Activated CD8-positive, alpha-beta T cell treated with anti-CD3 and anti-CD28 coated beads, Interleukin-2, amount 10 ng/mL, durations not matched to agents 7 days and 5 days (primary cell): ENCODE measurements around the gene FXR1. TPM values are rescaled to one million over a fixed set of nuclear protein-coding genes. Genes with fewer than 3 reads are reported as not detected.
A peak's percentile ranks its signal among the peaks of the same experiment; 100 is the strongest.

ENCODE experiments used
- ATAC-seq: fragments of 150-1000 bp; cut with Tn5 transposase; one replicate; pipeline ENCODE4 v1.10.0; 2021; ENCODE audit warnings: moderate library complexity
- CTCF ChIA-PET: fragments of 350-600 bp; sonication (Branson Sonifier 250); formaldehyde crosslinking; loops from one replicate; lab custom pipeline; 2021; ENCODE audit warnings: antibody characterized with exemption; lab: Charles Lee
- POLR2A ChIA-PET: fragments of 350-600 bp; sonication (Branson Sonifier 250); formaldehyde crosslinking; loops from one replicate; lab custom pipeline; 2021; ENCODE audit warnings: antibody characterized with exemption; lab: Charles Lee
- DNase-seq: peaks from one replicate; pipeline ENCODE4 v3.0.0-alpha.2; 2020
- H3K27ac Mint-ChIP-seq: one replicate; pipeline ENCODE4 v1.8.0; 2021; ENCODE audit warnings: mild to moderate bottlenecking, mixed read lengths
- H3K27me3 Mint-ChIP-seq: one replicate; pipeline ENCODE4 v1.8.0; 2021; ENCODE audit warnings: low read depth, mixed read lengths
- H3K36me3 Mint-ChIP-seq: one replicate; pipeline ENCODE4 v1.8.0; 2021; ENCODE audit warnings: low read depth, mixed read lengths
- H3K4me1 Mint-ChIP-seq: one replicate; pipeline ENCODE4 v1.8.0; 2021; ENCODE audit warnings: low read depth, mixed read lengths
- H3K4me3 Mint-ChIP-seq: one replicate; pipeline ENCODE4 v1.8.0; 2021; ENCODE audit warnings: mild to moderate bottlenecking, mixed read lengths
- H3K9me3 Mint-ChIP-seq: one replicate; pipeline ENCODE4 v1.8.0; 2022; ENCODE audit warnings: mixed read lengths; ENCODE audit not compliant: insufficient read depth
- total RNA-seq, 2 experiments: library from RNA; stranded (reverse); gene quantifications; one replicate each; pipeline ENCODE4 v1.2.3, GENCODE V29; 2021

Gene FXR1
- total RNA-seq, 2 experiments from 2014 or later = 120 to 134 TPM

- no peaks in the 10 kb centered on the region for H3K27me3 Mint-ChIP-seq
- ChIA-PET POLR2A (interaction anchor here (1.4 kb wide), 1 partner anchor 1348 kb away, joined by 3 read pairs; the partner anchor contains the start of gene ACTL6A), CTCF (no interaction called here)
- H3K36me3 Mint-ChIP-seq = peaks cover 18% of the 10 kb centered on the region
- H3K9me3 Mint-ChIP-seq = peaks cover 3% of the 10 kb centered on the region
- no peak overlapping the region for H3K4me3 Mint-ChIP-seq
- ATAC-seq (no peak), DNase-seq (no peak)
- H3K4me1 Mint-ChIP-seq = peaks cover 34% of the 10 kb centered on the region
- no peak overlapping the region for H3K27ac Mint-ChIP-seq
Measured at GRCh38 chr3:180910823-180911222, 1.6 kb upstream of the FXR1 start.

- Mint-ChIP-seq H3K27me3 (no peaks in the 10 kb centered on the region), H3K4me1 (peaks cover 40% of the 10 kb centered on the region), H3K36me3 (peaks cover 23% of the 10 kb centered on the region), H3K27ac (peak overlapping the region; percentile 94), H3K4me3 (peak overlapping the region; percentile 93), H3K9me3 (no peaks in the 10 kb centered on the region)
- DNase-seq (no peak), ATAC-seq (no peak)
- ChIA-PET POLR2A (interaction anchor here (1.1 to 2.7 kb wide), 7 partner anchors 11 to 1349 kb away, joined by 3 to 15 read pairs (median 3); partner anchors contain the start of genes ACTL6A, DNAJC19 and TTC14), CTCF (interaction anchor here (0.7 to 2.0 kb wide), 6 partner anchors 9 to 309 kb away, joined by 3 to 7 read pairs (median 6); partner anchors contain the start of gene TTC14)
Measured at GRCh38 chr3:180911876-180912303, 580 bp upstream of the FXR1 start.

GRCh38 chr3:180913581-180914404, 1.3 kb downstream of the FXR1 start:
- Mint-ChIP-seq H3K27me3 (no peaks in the 10 kb centered on the region), H3K4me1 (peaks cover 51% of the 10 kb centered on the region), H3K4me3 (peak overlapping the region; percentile 93), H3K36me3 (peaks cover 33% of the 10 kb centered on the region), H3K9me3 (no peaks in the 10 kb centered on the region), H3K27ac (peak overlapping the region; percentile 94)
- ATAC-seq = no peak
- ChIA-PET POLR2A (interaction anchor here (1.0 to 2.7 kb wide), 4 partner anchors 10 to 312 kb away, joined by 3 to 15 read pairs (median 6); partner anchors contain the start of genes DNAJC19 and TTC14), CTCF (interaction anchor here (1.5 to 2.0 kb wide), 2 partner anchors 11 to 62 kb away, joined by 5 to 7 read pairs; no protein-coding TSS in a partner anchor)
- no peak for DNase-seq

- ATAC-seq (no peak), DNase-seq (no peak)
- peaks cover 48% of the 10 kb centered on the region for H3K4me1 Mint-ChIP-seq
- H3K36me3 Mint-ChIP-seq = peaks cover 48% of the 10 kb centered on the region
- POLR2A ChIA-PET = no interaction called here
- no peak overlapping the region for H3K4me3 Mint-ChIP-seq
- CTCF ChIA-PET = interaction anchor here (1.5 kb wide), 1 partner anchor 16 kb away, joined by 3 read pairs; no protein-coding TSS in a partner anchor
- no peaks in the 10 kb centered on the region for H3K27me3 Mint-ChIP-seq
- no peaks in the 10 kb centered on the region for H3K9me3 Mint-ChIP-seq
- no peak overlapping the region for H3K27ac Mint-ChIP-seq
Measured at GRCh38 chr3:180918542-180918941, 6.1 kb downstream of the FXR1 start.

GRCh38 chr3:180922242-180922641, 9.8 kb downstream of the FXR1 start:
- POLR2A ChIA-PET = no interaction called here
- Mint-ChIP-seq H3K27ac (no peak overlapping the region), H3K4me1 (peaks cover 26% of the 10 kb centered on the region), H3K9me3 (no peaks in the 10 kb centered on the region), H3K4me3 (no peak overlapping the region), H3K27me3 (no peaks in the 10 kb centered on the region), H3K36me3 (peaks cover 29% of the 10 kb centered on the region)
- DNase-seq (no peak), ATAC-seq (no peak)
- CTCF ChIA-PET = no interaction called here

- DNase-seq (no peak), ATAC-seq (no peak)
- Mint-ChIP-seq H3K4me1 (peaks cover 24% of the 10 kb centered on the region), H3K9me3 (no peaks in the 10 kb centered on the region), H3K4me3 (no peak overlapping the region), H3K27me3 (no peaks in the 10 kb centered on the region), H3K27ac (no peak overlapping the region), H3K36me3 (peaks cover 26% of the 10 kb centered on the region)
- CTCF ChIA-PET = no interaction called here
- POLR2A ChIA-PET = no interaction called here
Measured at GRCh38 chr3:180923561-180923960, 11.1 kb downstream of the FXR1 start.

- Mint-ChIP-seq H3K27me3 (no peaks in the 10 kb centered on the region), H3K36me3 (peaks cover 27% of the 10 kb centered on the region), H3K27ac (no peak overlapping the region), H3K4me3 (no peak overlapping the region), H3K4me1 (peaks cover 19% of the 10 kb centered on the region), H3K9me3 (no peaks in the 10 kb centered on the region)
- CTCF ChIA-PET = interaction anchor here (1.1 kb wide), 1 partner anchor 14 kb away, joined by 4 read pairs; the partner anchor contains the start of gene FXR1
- ATAC-seq (no peak), DNase-seq (no peak)
- POLR2A ChIA-PET = no interaction called here
Measured at GRCh38 chr3:180926526-180926925, 14.1 kb downstream of the FXR1 start.

GRCh38 chr3:180929376-180929775, 16.9 kb downstream of the FXR1 start:
- POLR2A ChIA-PET = no interaction called here
- CTCF ChIA-PET = no interaction called here
- Mint-ChIP-seq H3K27ac (no peak overlapping the region), H3K4me1 (peaks cover 21% of the 10 kb centered on the region), H3K4me3 (no peak overlapping the region), H3K9me3 (no peaks in the 10 kb centered on the region), H3K27me3 (no peaks in the 10 kb centered on the region), H3K36me3 (peaks cover 22% of the 10 kb centered on the region)
- ATAC-seq (no peak), DNase-seq (no peak)

- DNase-seq (no peak), ATAC-seq (no peak)
- H3K36me3 Mint-ChIP-seq = peaks cover 31% of the 10 kb centered on the region
- no peak overlapping the region for H3K4me3 Mint-ChIP-seq
- H3K27me3 Mint-ChIP-seq = no peaks in the 10 kb centered on the region
- peaks cover 21% of the 10 kb centered on the region for H3K4me1 Mint-ChIP-seq
- POLR2A ChIA-PET = no interaction called here
- H3K9me3 Mint-ChIP-seq = no peaks in the 10 kb centered on the region
- H3K27ac Mint-ChIP-seq = no peak overlapping the region
- CTCF ChIA-PET = no interaction called here
Measured at GRCh38 chr3:180930526-180930925, 18.1 kb downstream of the FXR1 start.

GRCh38 chr3:180932819-180933218, 20.3 kb downstream of the FXR1 start:
- H3K9me3 Mint-ChIP-seq = no peaks in the 10 kb centered on the region
- CTCF ChIA-PET = no interaction called here
- POLR2A ChIA-PET = no interaction called here

GRCh38 chr3:180934638-180935037, 22.2 kb downstream of the FXR1 start:
- ChIA-PET POLR2A (interaction anchor here (0.8 to 1.3 kb wide), 2 partner anchors 22 to 333 kb away, joined by 3 to 4 read pairs; partner anchors contain the start of gene TTC14), CTCF (interaction anchor here (1.2 kb wide), 1 partner anchor 15 kb away, joined by 3 read pairs; no protein-coding TSS in a partner anchor)
- H3K4me3 Mint-ChIP-seq = no peak overlapping the region
- H3K36me3 Mint-ChIP-seq = peaks cover 42% of the 10 kb centered on the region
- no peaks in the 10 kb centered on the region for H3K9me3 Mint-ChIP-seq
- ATAC-seq = no peak
- H3K4me1 Mint-ChIP-seq = peaks cover 11% of the 10 kb centered on the region
- H3K27me3 Mint-ChIP-seq = no peaks in the 10 kb centered on the region
- DNase-seq = no peak
- H3K27ac Mint-ChIP-seq = no peak overlapping the region

More at GRCh38 chr3:180932819-180933218, 20.3 kb downstream of the FXR1 start:
- H3K4me1 Mint-ChIP-seq = peaks cover 16% of the 10 kb centered on the region
- peaks cover 42% of the 10 kb centered on the region for H3K36me3 Mint-ChIP-seq
- no peak overlapping the region for H3K4me3 Mint-ChIP-seq
- ATAC-seq = no peak
- no peaks in the 10 kb centered on the region for H3K27me3 Mint-ChIP-seq
- no peak for DNase-seq
- no peak overlapping the region for H3K27ac Mint-ChIP-seq

- Mint-ChIP-seq H3K4me1 (peaks cover 5% of the 10 kb centered on the region), H3K27me3 (no peaks in the 10 kb centered on the region), H3K9me3 (no peaks in the 10 kb centered on the region), H3K36me3 (peaks cover 51% of the 10 kb centered on the region), H3K27ac (no peak overlapping the region), H3K4me3 (no peak overlapping the region)
- ATAC-seq (no peak), DNase-seq (no peak)
- CTCF ChIA-PET = no interaction called here
- POLR2A ChIA-PET = no interaction called here
Measured at GRCh38 chr3:180940826-180941225, 28.4 kb downstream of the FXR1 start.
